HEK293 (cell line): Measurements from ENCODE around the gene PDZRN4.

ENCODE experiments used
- CTCF ChIA-PET: fragments of 350-600 bp; formaldehyde crosslinking; extraction: SDS; loops from one replicate; lab custom pipeline; 2021; ENCODE audit warnings: antibody characterized with exemption; lab: Yijun Ruan, JAX
- POLR2A ChIA-PET: fragments of 300-600 bp; formaldehyde crosslinking; extraction: SDS; loops from one replicate; lab custom pipeline; 2020; ENCODE audit warnings: antibody characterized with exemption, inconsistent platforms; lab: Yijun Ruan, JAX
- H3K27ac ChIP-seq: fragments of 200-500 bp; sonication (Bioruptor generic); 2 replicates; pipeline ENCODE4 v1.5.1; 2014; ENCODE audit warnings: low read depth, low read length, control low read depth, inconsistent platforms; ENCODE audit errors: extremely low read depth
- H3K36me3 ChIP-seq, 2 experiments: fragments of 200-500 bp in 1 of 2; sonication (Bioruptor generic) in 1 of 2; 1 replicate in 1 of 2; 2 replicates in 1 of 2; pipeline ENCODE4 v1.5.1; 2014 to 2017; ENCODE audit warnings: inconsistent platforms in 2 of 2, low read length in 2 of 2; ENCODE audit not compliant: control insufficient read depth in 2 of 2, insufficient read depth in 1 of 2
- H3K4me1 ChIP-seq: fragments of 200-500 bp; sonication (Bioruptor generic); 2 replicates; pipeline ENCODE4 v1.5.1; 2014; ENCODE audit warnings: mild to moderate bottlenecking, low read length, inconsistent platforms; ENCODE audit not compliant: control insufficient read depth, insufficient read depth
- H3K4me3 ChIP-seq: 2 replicates; pipeline ENCODE4 v1.5.1; 2011; ENCODE audit warnings: low read depth, mild to moderate bottlenecking, control low read depth, low read length, moderate library complexity
- H3K9me3 ChIP-seq: fragments of 200-500 bp; sonication (Bioruptor generic); 2 replicates; pipeline ENCODE4 v1.5.1; 2014; ENCODE audit warnings: low read depth, low read length, inconsistent platforms; ENCODE audit not compliant: control insufficient read depth, insufficient read depth
- CTCF ChIP-seq: fragments of 450-650 bp; formaldehyde crosslinking; IDR thresholded peaks from 2 replicates; pipeline ENCODE4 v1.5.1; 2016; ENCODE audit warnings: missing biosample characterization, missing genetic modification characterization
- KLF7 ChIP-seq: fragments of 450-650 bp; formaldehyde crosslinking; IDR thresholded peaks from 2 replicates; pipeline ENCODE4 v1.5.1; 2016; ENCODE audit warnings: missing biosample characterization, missing genetic modification characterization, borderline replicate concordance
- PATZ1 ChIP-seq: fragments of 450-650 bp; formaldehyde crosslinking; IDR thresholded peaks from 2 replicates; pipeline ENCODE4 v1.5.1; 2016; ENCODE audit warnings: missing biosample characterization, missing genetic modification characterization
- SALL2 ChIP-seq: fragments of 450-650 bp; formaldehyde crosslinking; IDR thresholded peaks from 2 replicates; pipeline ENCODE4 v1.5.0; 2017; ENCODE audit warnings: missing biosample characterization, mild to moderate bottlenecking, missing genetic modification characterization, borderline replicate concordance
- ZBTB10 ChIP-seq: fragments of 450-650 bp; formaldehyde crosslinking; IDR thresholded peaks from 2 replicates; pipeline ENCODE4 v1.5.1; 2016; ENCODE audit warnings: missing biosample characterization, missing genetic modification characterization
- ZBTB17 ChIP-seq: fragments of 450-650 bp; formaldehyde crosslinking; IDR thresholded peaks from 2 replicates; pipeline ENCODE4 v1.5.1; 2016; ENCODE audit warnings: missing biosample characterization, missing genetic modification characterization
- ZBTB26 ChIP-seq: fragments of 450-650 bp; formaldehyde crosslinking; optimal IDR thresholded peaks from 2 replicates; pipeline ENCODE3; 2016; ENCODE audit warnings: missing biosample characterization, mild to moderate bottlenecking, missing genetic modification characterization
- ZBTB44 ChIP-seq: fragments of 450-650 bp; IDR thresholded peaks from 2 replicates; pipeline ENCODE4 v1.5.1; 2018; ENCODE audit warnings: missing biosample characterization, mild to moderate bottlenecking, missing genetic modification characterization
- ZNF112 ChIP-seq: fragments of 450-650 bp; formaldehyde crosslinking; IDR thresholded peaks from 2 replicates; pipeline ENCODE4 v1.5.0; 2017; ENCODE audit warnings: missing biosample characterization, missing genetic modification characterization
- ZNF155 ChIP-seq: fragments of 450-650 bp; formaldehyde crosslinking; IDR thresholded peaks from 2 replicates; pipeline ENCODE4 v1.5.1; 2016; ENCODE audit warnings: missing biosample characterization, missing genetic modification characterization
- ZNF175 ChIP-seq: fragments of 450-650 bp; formaldehyde crosslinking; IDR thresholded peaks from 2 replicates; pipeline ENCODE4 v1.5.1; 2016; ENCODE audit warnings: missing biosample characterization, missing genetic modification characterization
- ZNF354C ChIP-seq: fragments of 450-650 bp; formaldehyde crosslinking; IDR thresholded peaks from 2 replicates; pipeline ENCODE4 v1.5.1; 2016; ENCODE audit warnings: missing biosample characterization, missing genetic modification characterization, low read depth, borderline replicate concordance
- ZNF362 ChIP-seq: fragments of 450-650 bp; formaldehyde crosslinking; IDR thresholded peaks from 2 replicates; pipeline ENCODE4 v1.5.1; 2016; ENCODE audit warnings: missing biosample characterization, missing genetic modification characterization
- ZNF501 ChIP-seq: fragments of 450-650 bp; formaldehyde crosslinking; IDR thresholded peaks from 2 replicates; pipeline ENCODE4 v1.5.1; 2016; ENCODE audit warnings: missing biosample characterization, missing genetic modification characterization
- ZNF513 ChIP-seq: fragments of 450-650 bp; IDR thresholded peaks from 2 replicates; pipeline ENCODE4 v1.5.1; 2018; ENCODE audit warnings: missing biosample characterization, missing genetic modification characterization
- ZNF529 ChIP-seq: fragments of 450-650 bp; formaldehyde crosslinking; IDR thresholded peaks from 2 replicates; pipeline ENCODE4 v1.5.1; 2017; ENCODE audit warnings: missing genetic modification characterization, missing biosample characterization; ENCODE audit not compliant: insufficient replicate concordance
- ZNF585B ChIP-seq: fragments of 450-650 bp; formaldehyde crosslinking; IDR thresholded peaks from 2 replicates; pipeline ENCODE4 v1.5.1; 2016; ENCODE audit warnings: missing biosample characterization, missing genetic modification characterization
- ZNF670 ChIP-seq: fragments of 450-650 bp; formaldehyde crosslinking; IDR thresholded peaks from 2 replicates; pipeline ENCODE4 v1.5.1; 2016; ENCODE audit warnings: missing biosample characterization, missing genetic modification characterization, low read depth
- ZNF768 ChIP-seq: fragments of 450-650 bp; formaldehyde crosslinking; IDR thresholded peaks from 2 replicates; pipeline ENCODE4 v1.5.1; 2018; ENCODE audit warnings: missing biosample characterization, mild to moderate bottlenecking, missing genetic modification characterization

Gene PDZRN4

GRCh38 chr12:41521872-41522379 is 333.8 kb downstream of the PDZRN4 start (continued):
- TF ChIP-seq CTCF (tag by site-specific recombination) = no peak

- Histone ChIP-seq H3K4me1 (peaks cover 7% of the 10 kb centered on the region), H3K27ac (no peak overlapping the region), H3K9me3 (no peaks in the 10 kb centered on the region), H3K4me3 (no peak overlapping the region), H3K36me3 (no peaks in the 10 kb centered on the region)
- no peak for TF ChIP-seq ZBTB44 (tag by site-specific recombination)
- no peak for TF ChIP-seq ZNF768 (tag by site-specific recombination)
- TF ChIP-seq ZNF529 (tag by site-specific recombination) = no peak
- TF ChIP-seq ZNF670 (tag by site-specific recombination) = no peak
- no peak for TF ChIP-seq PATZ1 (tag by site-specific recombination)
- POLR2A ChIA-PET = no interaction called here
- CTCF ChIA-PET = interaction anchor here (0.6 kb wide), 1 partner anchor 212 kb away, joined by 3 read pairs; no protein-coding TSS in a partner anchor
Observed at GRCh38 chr12:41527062-41527461, 338.9 kb downstream of the PDZRN4 start.

- peaks cover 3% of the 10 kb centered on the region; the same call in 1 of the 2 replicates for H3K4me1 ChIP-seq
- no peaks in the 10 kb centered on the region for H3K36me3 ChIP-seq
- H3K9me3 ChIP-seq = no peaks in the 10 kb centered on the region
- no peak overlapping the region for H3K4me3 ChIP-seq
- POLR2A ChIA-PET = no interaction called here
- H3K27ac ChIP-seq = no peak overlapping the region
- CTCF ChIA-PET = interaction anchor here (0.6 kb wide), 1 partner anchor 213 kb away, joined by 3 read pairs; no protein-coding TSS in a partner anchor
- TF ChIP-seq ZBTB10 (no peak), ZNF112 (no peak), ZNF175 (no peak), ZNF513 (tag by site-specific recombination) (no peak), ZNF354C (tag by site-specific recombination) (no peak), KLF7 (tag by site-specific recombination) (no peak), ZNF362 (tag by site-specific recombination) (no peak), ZNF585B (no peak), ZNF501 (tag by site-specific recombination) (no peak), ZBTB26 (no peak), ZNF155 (tag by site-specific recombination) (no peak), ZBTB17 (tag by site-specific recombination) (no peak), SALL2 (no peak)
Observed at GRCh38 chr12:41527534-41528116, 339.5 kb downstream of the PDZRN4 start.
